ENCODE data around the gene ABAT.
"Not testable (repeated sequence)": the region's sequence is repeated elsewhere in the genome, so short reads cannot be mapped to it uniquely, and the experiment has no call there.

ABAT gene

DNA sequence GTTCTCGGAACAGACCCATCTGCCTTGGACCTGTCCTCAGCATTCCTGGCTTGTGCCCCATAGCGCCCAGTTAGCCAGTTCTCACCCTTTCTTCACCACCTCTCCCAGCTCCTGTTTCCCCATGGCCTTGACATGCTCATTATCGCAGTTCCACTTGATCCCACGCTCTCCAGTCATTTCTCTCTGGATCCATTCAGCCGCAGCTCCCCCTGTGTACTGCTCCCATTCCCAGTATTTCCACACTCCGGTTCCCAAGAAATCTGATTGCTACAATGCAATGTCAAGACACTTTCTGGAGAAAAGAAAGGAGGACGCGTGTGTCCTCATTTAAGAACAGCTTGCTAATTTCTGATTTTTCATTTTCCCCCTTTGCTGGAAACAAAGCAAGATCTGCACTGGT, 67.7 kb downstream of the ABAT start:
- no peak for ATAC-seq
- no peak for TF ChIP-seq TOX (CRISPR knock-in tag; IDR thresholded peaks at IDR 0.05; ENCODE audit: borderline replicate concordance)
- no peak for TF ChIP-seq ZFP3 (CRISPR knock-in tag; IDR thresholded peaks at IDR 0.05)
- TF ChIP-seq, protein P1, sequence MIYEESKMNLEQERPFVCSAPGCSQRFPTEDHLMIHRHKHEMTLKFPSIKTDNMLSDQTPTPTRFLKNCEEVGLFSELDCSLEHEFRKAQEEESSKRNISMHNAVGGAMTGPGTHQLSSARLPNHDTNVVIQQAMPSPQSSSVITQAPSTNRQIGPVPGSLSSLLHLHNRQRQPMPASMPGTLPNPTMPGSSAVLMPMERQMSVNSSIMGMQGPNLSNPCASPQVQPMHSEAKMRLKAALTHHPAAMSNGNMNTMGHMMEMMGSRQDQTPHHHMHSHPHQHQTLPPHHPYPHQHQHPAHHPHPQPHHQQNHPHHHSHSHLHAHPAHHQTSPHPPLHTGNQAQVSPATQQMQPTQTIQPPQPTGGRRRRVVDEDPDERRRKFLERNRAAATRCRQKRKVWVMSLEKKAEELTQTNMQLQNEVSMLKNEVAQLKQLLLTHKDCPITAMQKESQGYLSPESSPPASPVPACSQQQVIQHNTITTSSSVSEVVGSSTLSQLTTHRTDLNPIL (CRISPR knock-in tag; IDR thresholded peaks at IDR 0.05; ENCODE audit: low read depth): no peak
- no peak for TF ChIP-seq ZNF565 (CRISPR knock-in tag; conservative IDR thresholded peaks at IDR 0.05; ENCODE audit: low read depth)
- no peak for TF ChIP-seq PPARA (CRISPR knock-in tag; IDR thresholded peaks at IDR 0.05; ENCODE audit: borderline replicate concordance)
- TF ChIP-seq ARNTL (CRISPR knock-in tag; IDR thresholded peaks at IDR 0.05; ENCODE audit: borderline replicate concordance, low read depth): no peak
- no peak for TF ChIP-seq RARB (CRISPR knock-in tag; IDR thresholded peaks at IDR 0.05)
- TF ChIP-seq ZNF70 (CRISPR knock-in tag; IDR thresholded peaks at IDR 0.05): no peak
- TF ChIP-seq ZFP30 (CRISPR knock-in tag; IDR thresholded peaks at IDR 0.05): no peak
- TF ChIP-seq ESRRG (CRISPR knock-in tag; IDR thresholded peaks at IDR 0.05): no peak
- no peak for TF ChIP-seq CSRNP3 (CRISPR knock-in tag; IDR thresholded peaks at IDR 0.05)
- no peak for TF ChIP-seq PATZ1 (CRISPR knock-in tag; IDR thresholded peaks at IDR 0.05; ENCODE audit: borderline replicate concordance)
- no peak for TF ChIP-seq BACH2 (CRISPR knock-in tag; IDR thresholded peaks at IDR 0.05; ENCODE audit: borderline replicate concordance)
- TF ChIP-seq GLIS3 (CRISPR knock-in tag; IDR thresholded peaks at IDR 0.05): no peak
- no peak for TF ChIP-seq OSR1 (CRISPR knock-in tag; IDR thresholded peaks at IDR 0.05)
- no peak for TF ChIP-seq ISL1 (CRISPR knock-in tag; IDR thresholded peaks at IDR 0.05)
- no peak for TF ChIP-seq CSDC2 (CRISPR knock-in tag; IDR thresholded peaks at IDR 0.05)
- TF ChIP-seq ZC3H10 (CRISPR knock-in tag; IDR thresholded peaks at IDR 0.05): no peak
- TF ChIP-seq SNAI2 (CRISPR knock-in tag; IDR thresholded peaks at IDR 0.05): no peak

DNA sequence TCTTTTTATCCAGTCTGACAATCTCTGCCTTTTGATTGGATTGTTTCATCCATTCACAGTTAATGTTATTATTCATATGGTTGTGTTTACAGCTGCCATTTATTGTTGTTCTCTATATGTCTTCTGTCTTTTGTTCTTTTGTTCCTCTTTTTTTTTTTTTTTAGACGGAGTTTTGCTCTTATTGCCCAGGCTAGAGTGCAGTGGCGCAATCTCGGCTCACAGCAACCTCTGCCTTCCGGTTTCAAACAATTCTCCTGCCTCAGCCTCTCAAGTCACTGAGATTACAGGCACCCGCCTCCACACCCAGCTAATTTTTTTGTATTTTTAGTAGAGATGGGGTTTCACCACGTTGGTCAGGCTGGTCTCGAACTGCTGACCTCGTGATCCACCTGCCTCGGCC, 74.5 kb downstream of the ABAT start:
- ATAC-seq: not testable (repeated sequence)

DNA sequence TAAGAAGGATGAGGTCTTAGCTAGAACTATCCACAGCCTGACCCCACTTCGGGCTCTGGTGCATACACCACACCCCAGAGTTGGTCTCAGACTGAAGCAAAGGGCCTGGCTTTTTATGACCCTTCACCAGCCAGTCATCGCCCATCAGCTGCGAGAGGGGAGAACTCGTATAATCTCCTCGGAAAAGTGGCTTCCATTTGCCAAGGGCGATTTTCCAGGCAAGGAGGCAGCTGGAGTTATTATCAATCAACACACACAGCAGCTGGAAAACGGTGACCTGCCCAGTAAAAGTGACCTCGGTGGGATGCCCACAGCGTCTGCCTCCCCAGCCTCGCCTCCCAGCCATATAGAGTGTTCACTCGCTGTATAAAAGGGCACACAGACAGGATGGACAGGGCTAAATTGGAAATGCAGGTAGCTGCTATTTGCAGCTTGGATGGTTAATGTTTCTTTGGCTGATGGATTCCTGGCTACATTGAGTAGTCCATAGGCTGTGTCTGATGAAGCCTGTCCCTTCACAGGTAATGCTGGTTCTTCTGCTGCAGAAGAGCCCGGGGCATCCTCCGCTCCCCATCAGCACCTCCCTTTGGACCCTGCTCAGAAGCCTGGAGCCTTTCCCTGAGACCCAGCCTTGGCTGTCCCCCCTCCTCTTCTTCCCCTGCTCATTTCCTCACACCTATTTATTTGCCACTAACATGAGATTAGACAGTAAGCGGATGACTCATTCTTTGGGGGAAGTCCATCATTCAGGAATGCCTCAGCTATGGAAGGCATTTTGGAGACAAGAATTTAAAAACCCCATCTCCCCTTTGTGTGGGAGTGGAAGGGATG, 77.3 kb downstream of the ABAT start:
- ATAC-seq: peak; percentile 90
- TF ChIP-seq ISL1 (CRISPR knock-in tag; IDR thresholded peaks at IDR 0.05) (0 out of 2 replicates have a peak, but pooled peaks have one; percentile 14), ESRRG (CRISPR knock-in tag; IDR thresholded peaks at IDR 0.05) (no peak)

DNA sequence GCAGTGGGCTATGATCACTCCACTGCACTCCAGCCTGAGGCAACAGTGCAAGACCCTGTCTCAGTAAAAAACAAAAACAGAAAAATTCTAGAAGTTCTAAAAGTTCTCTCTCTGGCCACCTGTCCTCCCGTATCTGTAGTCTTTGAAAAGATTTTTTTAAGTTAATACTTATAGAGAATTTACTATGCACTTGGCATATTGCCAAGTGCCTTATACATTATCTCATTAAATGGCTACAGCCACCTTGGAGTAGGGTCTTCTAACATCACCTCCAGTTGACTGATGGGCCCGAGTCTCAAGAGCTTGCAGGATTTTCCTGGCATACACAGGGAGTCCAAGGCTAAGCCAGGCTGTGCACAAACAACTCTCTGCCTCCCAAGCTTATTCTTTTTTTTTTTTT, 78.3 kb downstream of the ABAT start:
- ATAC-seq: no peak
- TF ChIP-seq POU6F1 (CRISPR knock-in tag; IDR thresholded peaks at IDR 0.05; ENCODE audit: borderline replicate concordance, low read depth) (no peak), SNAI2 (CRISPR knock-in tag; IDR thresholded peaks at IDR 0.05) (no peak), ZC3H10 (CRISPR knock-in tag; IDR thresholded peaks at IDR 0.05) (no peak)

DNA sequence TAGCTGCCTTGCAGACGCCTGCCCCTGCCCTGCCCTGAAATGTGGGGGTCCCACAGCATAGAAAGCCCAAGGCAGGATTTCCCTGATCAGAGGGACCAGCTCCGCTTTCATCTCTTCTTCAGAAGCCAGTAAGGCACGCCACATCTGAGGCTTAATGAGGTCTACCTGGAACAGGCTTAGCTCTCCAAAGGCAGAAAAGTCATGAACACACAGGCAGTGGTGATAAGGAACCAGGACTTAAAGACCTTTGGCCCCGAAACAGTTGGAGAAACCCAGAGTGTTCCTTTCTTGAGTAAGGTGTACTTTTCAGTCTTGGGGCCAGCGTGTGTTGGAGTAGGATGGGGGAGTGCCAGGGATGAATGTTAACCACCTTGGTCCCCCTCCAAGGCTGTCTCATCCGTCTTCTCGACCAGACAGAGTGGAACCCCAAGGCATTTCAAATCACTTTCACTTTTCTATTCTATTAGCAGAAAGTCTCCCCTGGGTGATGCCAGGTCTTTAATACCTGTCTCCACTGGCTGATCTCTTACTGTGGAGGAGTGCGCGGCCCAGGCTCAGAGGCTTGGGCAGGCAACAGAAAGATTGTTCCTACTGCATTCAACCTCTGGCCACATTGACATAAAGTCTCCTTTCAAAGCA, 79.1 kb downstream of the ABAT start:
- ATAC-seq: no peak
- no peak for TF ChIP-seq BACH2 (CRISPR knock-in tag; IDR thresholded peaks at IDR 0.05; ENCODE audit: borderline replicate concordance)
- TF ChIP-seq ZFP30 (CRISPR knock-in tag; IDR thresholded peaks at IDR 0.05): no peak
- no peak for TF ChIP-seq TOX (CRISPR knock-in tag; IDR thresholded peaks at IDR 0.05; ENCODE audit: borderline replicate concordance)
- no peak for TF ChIP-seq ZNF70 (CRISPR knock-in tag; IDR thresholded peaks at IDR 0.05)
- TF ChIP-seq ESRRG (CRISPR knock-in tag; IDR thresholded peaks at IDR 0.05): no peak
- no peak for TF ChIP-seq ZC3H10 (CRISPR knock-in tag; IDR thresholded peaks at IDR 0.05)
- no peak for TF ChIP-seq ARNTL (CRISPR knock-in tag; IDR thresholded peaks at IDR 0.05; ENCODE audit: borderline replicate concordance, low read depth)
- no peak for TF ChIP-seq ISL1 (CRISPR knock-in tag; IDR thresholded peaks at IDR 0.05)
- TF ChIP-seq RARB (CRISPR knock-in tag; IDR thresholded peaks at IDR 0.05): no peak
- no peak for TF ChIP-seq PPARA (CRISPR knock-in tag; IDR thresholded peaks at IDR 0.05; ENCODE audit: borderline replicate concordance)
- no peak for TF ChIP-seq GLIS3 (CRISPR knock-in tag; IDR thresholded peaks at IDR 0.05)
- no peak for TF ChIP-seq ZNF8 (CRISPR knock-in tag; IDR thresholded peaks at IDR 0.05)
- no peak for TF ChIP-seq POU6F1 (CRISPR knock-in tag; IDR thresholded peaks at IDR 0.05; ENCODE audit: borderline replicate concordance, low read depth)
- no peak for TF ChIP-seq PATZ1 (CRISPR knock-in tag; IDR thresholded peaks at IDR 0.05; ENCODE audit: borderline replicate concordance)
- TF ChIP-seq TCF4 (CRISPR knock-in tag; IDR thresholded peaks at IDR 0.05; ENCODE audit: borderline replicate concordance): no peak

Measured in SK-N-SH treated with all-trans-retinoic acid at 6 μM for 48 hours (cell line).